HEK293T (cell line): ENCODE data around the gene NDNF.

ENCODE experiments used
- HDGF ChIP-seq: fragments of 450-650 bp; IDR thresholded peaks from 2 replicates; pipeline ENCODE4 v1.6.1; 2017; ENCODE audit warnings: antibody characterized with exemption, borderline replicate concordance
- LEF1 ChIP-seq: fragments of 450-650 bp; IDR thresholded peaks from 2 replicates; pipeline ENCODE4 v1.6.1; 2017; ENCODE audit warnings: mild to moderate bottlenecking, borderline replicate concordance
- SUZ12 ChIP-seq: fragments of 450-650 bp; IDR thresholded peaks from 2 replicates; pipeline ENCODE4 v1.6.1; 2016; ENCODE audit warnings: mild to moderate bottlenecking

DNA sequence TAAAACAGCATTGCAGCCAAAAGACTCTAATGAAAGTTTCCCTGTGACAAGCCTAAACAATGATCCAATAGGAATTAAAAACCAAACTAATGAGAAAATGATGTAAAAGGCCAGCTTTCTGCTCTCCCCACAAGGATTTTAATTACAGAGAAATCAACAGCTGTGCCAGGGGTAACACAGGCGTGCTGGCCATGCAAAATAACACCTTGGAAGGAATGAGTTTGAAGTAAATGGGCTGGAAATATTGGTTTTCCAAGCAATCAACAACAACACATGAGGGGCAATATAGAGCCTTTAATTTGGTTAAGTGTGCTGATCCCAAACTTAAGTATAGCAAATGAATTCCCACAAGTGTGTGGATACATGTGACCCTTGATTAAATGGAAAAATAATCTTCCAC is 56.9 kb downstream of the NDNF start:
- TF ChIP-seq HDGF (no peak), SUZ12 (no peak), LEF1 (no peak)
